ENCODE data around the gene PAPPA.

Gene PAPPA

DNA sequence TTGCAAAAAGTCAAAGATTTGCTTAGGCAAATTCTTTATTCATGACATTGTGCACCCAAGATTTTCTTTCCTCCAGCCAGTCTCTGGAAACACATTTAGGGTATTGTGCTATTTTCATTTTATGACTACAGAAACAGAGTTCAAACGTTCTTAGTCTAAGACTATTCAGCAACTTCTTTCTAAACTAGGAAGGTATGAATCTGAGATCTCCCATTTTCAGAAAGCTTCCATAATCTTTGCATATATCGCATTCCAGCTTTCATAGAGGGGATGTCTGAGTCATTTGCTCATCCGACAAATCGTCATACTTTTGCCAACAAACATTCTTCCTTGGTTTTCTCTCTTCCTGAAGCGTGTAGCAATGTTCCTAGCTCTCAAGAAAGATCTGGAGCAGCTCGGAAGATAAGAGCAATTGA lies 1.6 kb upstream of the PAPPA start:
- DNase-seq (ENCODE audit: low read depth): peak; percentile 82

DNA sequence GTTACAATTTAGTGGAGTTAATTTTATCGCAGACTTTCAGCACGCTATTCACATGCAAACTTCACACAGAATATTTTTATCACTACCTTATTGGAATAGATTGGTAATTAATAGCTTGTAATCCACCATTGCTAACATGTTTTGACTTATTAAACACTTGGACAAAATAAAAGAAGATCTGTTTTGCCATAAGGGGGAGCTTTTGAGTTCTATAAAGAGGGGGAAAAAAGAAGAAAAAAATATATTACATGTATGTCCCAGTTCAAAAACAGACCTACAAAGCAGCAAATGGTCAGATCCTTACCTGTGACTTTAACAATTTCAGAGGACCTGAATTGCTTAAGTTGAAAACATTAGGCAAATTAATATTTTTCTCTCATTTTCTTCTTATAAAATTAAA lies 1.2 kb upstream of the PAPPA start:
- DNase-seq (ENCODE audit: low read depth): no peak

DNA sequence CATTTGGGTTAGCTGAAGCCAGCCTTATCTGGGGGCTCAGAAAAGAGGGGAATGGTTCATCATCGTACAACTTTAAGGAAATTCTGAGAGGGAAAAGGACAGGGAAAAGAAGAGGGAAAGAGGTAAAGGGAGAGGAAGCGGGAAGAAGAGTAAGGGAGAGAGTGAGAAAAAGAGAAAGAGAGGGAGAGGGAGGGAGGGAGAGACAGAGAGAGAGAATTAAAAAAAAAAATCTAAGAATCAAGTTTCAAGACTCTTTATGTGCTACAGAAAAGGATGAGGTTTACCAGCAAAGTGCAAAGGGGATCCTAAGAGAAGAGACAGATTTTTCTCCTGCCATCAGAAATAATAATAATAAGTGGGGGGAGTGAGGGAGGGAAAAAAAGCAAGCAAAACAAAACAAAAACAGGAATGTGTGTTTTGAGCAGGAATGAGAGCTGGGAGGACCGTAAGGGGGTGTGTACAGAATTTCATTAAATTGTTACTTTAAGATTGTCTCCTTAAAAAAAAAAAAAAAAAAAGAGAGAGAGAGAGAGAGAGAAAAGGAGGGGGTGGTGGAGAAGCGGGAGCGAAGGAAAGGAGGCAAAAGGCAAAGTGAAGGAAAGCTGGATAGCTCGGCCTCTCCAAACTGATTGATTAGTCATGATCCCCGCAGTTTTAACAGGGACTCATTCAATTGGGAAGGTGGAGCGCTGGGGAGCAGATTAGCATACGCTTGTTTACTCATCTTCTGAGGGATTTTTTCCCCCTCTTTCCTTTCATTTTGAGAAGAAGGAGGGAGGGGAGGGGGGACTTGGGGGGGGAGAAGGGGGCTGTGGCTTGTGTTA lies 438 bp upstream of the PAPPA start:
- DNase-seq (ENCODE audit: low read depth): no peak

DNA sequence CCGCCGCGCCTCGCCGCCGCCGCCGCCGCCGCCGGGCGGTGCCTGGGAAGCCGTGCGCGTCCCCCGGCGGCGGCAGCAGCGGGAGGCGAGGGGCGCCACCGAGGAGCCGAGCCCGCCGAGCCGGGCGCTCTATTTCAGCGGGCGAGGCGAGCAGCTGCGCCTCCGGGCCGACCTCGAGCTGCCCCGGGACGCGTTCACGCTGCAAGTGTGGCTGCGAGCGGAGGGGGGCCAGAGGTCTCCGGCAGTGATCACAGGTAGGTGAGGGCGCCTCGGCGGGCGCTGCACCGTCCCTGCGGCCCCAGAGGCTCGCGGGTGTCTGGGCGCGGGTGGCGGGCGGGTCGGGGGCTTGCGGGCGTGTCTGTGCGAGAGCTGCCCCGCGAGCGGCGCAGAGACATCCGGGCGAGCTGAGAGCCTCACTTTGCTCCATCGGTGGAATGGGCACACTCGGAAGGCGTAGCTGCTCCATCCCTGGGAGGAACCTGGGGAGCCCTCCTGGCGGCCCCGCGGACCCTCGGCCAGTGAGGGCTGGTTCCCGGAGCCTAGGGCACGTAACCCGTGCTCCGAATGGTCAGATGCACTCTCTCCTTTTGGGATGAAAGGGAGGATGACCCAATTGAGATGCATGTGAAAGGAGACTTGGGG lies 864 bp downstream of the PAPPA start:
- DNase-seq (ENCODE audit: low read depth): no peak

DNA sequence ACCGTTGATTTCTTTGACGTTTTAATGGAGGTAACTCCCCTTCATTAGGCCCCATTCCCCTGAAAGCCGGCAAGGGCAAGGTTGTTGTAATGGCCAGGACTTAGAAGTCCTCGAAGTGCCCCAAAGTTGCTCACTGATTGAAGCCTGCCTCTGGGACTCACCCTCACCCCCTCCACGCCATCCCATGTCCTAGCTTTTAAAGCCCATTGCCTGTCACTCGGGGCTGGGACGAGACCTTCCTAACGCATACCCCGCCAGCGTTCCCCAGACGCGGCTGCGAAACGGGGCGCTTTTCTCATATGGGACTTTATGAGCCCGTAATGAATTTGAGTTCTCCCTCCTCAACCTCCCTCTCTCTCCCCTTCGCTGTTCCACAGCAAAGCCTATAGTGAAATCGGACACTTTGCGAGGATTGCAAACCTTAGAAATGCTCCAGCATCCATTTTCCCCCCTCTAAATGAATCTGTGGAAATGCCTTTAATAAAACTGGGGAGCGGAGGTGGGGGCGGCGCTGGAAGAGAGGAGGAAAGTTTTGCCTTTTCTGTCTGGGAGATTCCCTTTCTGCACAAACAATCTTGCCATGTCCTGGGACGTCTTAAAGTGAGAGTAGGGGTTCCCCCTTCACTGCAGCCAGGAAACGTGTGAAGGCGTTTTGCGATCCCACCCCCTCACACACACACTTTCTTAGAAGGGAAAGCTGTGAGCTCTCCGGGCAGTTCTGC lies 1.5 kb downstream of the PAPPA start:
- DNase-seq (ENCODE audit: low read depth): no peak

DNA sequence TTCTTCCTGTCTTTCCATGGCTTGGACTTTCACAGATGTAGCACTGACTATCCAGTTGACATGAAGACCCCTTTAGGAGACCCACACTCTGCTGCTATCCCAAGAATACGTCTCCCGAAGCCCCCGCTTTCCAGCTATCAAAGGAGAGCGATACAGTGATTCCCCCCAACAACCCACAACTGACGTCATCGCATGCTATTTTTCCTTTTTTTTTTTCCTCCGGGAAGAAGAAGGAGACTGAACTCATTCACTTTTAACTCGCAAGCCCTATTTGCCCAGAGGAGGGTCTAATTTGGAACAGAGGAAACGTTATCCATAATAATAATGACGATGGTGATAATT lies 2.1 kb downstream of the PAPPA start:
- DNase-seq (ENCODE audit: low read depth): no peak

DNA sequence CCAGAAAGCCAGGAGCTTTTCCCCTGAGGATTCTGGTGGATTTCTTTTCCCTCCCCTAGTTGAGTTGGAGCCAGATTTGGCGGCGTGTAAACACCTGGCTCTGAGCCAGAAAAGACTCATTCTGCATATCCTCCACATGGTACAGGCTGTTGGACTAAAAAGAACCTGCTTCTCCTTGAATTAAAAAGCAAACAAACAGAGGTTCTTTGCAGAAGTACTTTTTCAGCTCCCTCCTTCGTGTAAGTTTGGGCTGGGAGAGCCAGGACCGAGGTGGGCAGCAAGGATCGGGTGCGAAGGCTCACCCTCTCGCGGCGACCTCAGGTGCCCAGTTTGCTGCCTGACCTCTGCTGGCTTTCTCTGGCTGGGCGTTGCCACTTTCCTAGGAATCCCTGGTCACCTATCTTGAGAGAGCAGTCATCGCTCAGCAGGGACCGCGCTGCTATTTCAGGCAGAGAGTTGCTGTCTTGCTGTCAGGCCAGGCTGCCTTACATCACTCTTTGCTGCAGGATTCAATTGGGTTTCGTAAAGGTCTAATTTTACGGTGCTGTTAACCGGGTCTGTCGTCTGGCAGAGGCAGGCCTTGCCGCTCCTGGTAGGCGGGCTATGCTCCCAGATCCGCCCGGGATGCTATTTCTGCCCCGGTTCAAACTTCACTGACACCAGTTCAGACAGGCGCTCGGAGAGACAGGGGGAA lies 3.2 kb downstream of the PAPPA start:
- DNase-seq (ENCODE audit: low read depth): no peak

DNA sequence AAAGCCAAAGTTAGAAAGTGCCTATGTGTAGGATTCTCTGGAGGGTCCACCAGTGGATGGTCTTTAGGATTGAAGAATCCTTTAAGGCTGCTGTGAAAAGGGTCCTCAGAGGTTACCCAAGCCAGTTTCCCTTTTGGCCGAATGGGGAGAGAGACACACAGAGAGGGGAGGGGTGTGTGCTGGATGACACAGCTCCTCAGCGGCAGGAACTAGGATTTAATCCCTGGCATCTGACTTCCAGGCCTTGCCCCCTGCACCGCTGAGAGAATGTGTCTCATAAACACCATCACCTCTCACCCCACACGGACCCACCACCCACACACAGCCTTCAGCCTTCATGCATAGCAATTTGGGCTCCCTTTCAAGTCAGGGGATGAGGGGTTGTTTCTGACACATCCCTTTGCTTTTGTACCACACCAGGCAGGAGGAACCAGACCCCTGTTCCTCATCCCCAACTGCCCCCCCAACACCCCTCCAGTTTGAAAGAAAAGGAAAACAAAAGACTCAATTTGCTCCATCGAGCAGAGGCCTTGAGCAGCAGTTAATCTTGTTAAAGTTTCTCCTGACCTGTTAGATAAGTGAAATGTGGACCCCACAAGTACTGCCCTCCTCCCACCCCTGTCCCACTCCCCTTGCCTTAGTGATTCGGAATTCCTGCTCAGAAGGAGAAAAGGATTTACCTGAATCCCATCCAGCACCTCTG lies 4.0 kb downstream of the PAPPA start:
- no peak for DNase-seq (ENCODE audit: low read depth)

DNA sequence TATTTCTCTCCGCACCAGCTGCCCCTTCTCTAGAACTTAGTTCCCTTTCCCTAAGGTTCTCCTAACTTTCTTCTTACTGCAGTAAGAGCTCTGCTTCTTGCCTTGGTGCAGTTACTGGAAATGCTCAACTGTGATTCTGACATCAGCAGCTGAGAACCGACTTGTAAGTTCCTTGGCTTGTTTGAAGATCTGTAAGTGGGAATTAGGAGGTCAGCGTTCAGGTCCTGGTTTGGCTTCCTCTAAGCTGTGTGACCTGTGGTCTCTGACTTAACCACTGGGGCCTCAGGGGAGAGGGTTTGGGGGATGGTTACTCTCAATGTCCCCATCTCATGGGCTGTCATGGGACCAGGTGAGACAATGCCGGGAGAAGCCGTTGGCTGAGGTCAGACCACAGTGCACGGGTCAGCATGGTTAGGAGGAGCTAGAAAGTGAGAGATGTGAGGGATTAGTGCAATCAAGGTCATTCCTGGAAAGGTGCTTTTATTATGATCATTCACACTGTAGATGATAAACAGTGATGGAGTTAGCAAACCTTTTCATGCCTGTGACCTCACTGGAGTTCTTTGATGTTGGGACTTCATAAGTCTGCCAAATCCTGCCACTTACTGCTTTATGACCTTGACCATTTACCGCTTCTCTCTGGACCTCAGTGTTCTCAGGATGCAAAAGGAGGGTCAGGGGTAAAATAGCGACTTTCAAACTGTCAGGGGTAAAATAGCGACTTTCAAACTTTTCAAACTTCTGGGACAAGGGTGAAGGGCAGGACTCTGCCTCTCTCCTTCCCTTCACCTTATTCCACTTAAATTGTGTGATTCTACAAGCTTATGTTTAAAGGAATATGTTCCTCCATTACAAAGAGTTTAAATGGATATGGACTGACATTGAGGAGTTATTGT lies 7.3 kb downstream of the PAPPA start:
- DNase-seq (ENCODE audit: low read depth): no peak

DNA sequence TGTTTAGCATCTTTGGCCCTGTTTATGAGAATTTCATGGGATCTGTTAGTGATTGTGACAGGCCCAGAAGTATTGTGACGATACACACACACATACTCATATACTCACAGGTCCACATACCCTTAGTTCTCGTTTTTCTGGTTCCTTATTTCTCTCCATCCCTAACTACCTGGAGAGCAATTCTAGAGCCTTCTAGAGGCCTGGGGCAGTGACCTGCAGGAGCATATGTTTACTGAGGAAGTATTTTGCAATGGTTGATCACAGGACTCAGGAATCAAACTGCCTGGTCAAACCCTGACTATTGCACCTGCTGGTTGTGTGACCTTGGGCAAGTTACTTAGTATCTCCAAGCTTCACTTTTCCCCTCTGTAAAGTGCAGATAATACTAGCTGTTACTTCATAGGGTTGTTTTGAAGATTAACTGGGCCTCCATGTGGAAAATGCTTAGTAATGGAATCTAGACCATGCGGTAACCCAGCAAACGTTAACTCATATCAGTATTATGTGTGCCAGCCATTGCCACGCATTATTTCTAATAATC lies 8.7 kb downstream of the PAPPA start:
- DNase-seq (ENCODE audit: low read depth): no peak

DNA sequence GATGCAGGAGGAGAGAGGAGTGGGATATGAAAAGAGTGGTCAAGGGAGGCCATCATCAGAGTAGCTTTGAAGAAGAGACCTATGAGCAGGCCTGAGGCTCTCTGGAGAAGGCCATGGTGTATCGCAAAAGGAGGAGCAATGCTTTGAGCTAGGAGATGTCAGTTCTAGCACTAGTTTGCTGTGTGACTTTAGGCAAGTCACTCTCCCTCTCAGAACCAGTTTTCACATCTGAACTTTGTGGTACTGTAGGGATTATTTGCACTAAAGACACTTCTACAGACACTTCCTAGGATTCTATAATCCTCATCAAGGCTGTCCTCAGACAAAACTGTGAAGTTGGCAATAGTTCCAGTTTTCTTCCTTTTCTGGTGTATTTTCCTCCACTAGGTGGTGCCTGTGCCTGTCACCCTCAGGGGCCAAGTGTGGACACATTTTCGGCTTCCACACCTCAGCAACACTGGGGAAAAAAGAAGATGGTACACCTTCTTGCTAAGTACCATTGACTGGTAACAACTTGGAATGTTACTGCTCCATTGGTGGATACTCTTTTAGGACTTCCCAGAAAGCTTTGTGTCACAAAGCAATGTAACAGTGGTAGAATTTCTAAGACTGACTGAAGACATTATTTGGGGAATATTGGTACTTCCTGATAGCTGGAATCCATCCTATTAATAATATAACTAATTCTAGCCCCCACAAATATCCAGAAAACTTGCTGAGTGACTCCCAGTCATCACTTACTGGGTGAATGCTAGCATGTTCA lies 9.9 kb downstream of the PAPPA start:
- no peak for DNase-seq (ENCODE audit: low read depth)

DNA sequence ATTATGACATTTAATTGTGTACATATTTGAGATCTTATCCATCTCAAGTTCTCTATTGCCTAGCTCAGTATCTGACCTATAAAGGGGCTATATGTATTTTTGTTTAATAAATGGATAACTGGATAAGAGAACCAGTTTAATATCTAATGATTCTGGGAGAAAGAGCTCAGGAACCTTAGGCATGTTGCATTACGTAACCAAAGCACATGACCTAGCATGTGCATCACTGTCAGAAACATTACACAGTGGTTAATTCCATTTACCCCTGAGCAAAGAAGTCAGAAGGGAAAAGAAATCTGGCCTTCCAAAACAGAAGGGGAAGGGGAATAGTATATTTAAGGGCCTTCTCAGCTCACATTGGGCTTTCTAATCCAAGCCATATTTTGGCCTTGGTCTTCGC lies 12.3 kb downstream of the PAPPA start:
- no peak for DNase-seq (ENCODE audit: low read depth)

DNA sequence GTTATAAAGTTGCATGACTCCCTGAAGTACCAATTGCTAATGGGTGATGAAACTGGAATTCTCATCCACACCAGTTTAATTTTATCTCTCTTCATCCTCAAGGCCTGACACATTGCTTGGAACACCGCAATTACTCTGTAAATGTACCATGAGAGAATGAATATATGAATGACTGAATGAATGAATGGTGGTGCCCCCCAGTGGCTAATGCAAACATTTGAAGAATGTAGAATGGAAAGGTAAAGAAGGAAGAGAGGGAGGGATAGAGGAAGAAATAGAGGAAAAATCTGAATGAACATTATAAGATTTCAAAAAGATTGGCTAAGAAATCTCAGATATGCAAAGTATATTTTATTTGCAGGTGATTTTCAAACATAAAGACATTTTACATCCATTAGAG lies 13.1 kb downstream of the PAPPA start:
- DNase-seq (ENCODE audit: low read depth): no peak

DNA sequence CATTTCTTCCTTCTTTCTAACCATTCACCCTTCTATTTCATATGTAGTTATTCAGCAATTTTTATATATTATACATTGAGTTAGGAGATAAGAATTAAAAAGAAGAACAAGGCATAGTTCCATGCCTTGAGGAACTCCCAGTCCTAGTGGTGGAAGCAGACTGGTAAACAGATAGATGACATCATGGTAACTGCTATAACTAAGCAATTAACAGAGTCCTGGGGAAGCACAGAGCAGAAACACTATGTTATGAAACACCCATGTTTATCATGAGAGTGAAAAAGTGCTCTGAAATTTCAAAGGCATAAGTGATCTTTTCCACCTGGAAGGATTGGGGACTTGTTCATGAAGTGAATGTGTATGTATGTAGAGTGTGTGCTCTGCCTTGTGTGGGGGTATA lies 14.6 kb downstream of the PAPPA start:
- no peak for DNase-seq (ENCODE audit: low read depth)

DNA sequence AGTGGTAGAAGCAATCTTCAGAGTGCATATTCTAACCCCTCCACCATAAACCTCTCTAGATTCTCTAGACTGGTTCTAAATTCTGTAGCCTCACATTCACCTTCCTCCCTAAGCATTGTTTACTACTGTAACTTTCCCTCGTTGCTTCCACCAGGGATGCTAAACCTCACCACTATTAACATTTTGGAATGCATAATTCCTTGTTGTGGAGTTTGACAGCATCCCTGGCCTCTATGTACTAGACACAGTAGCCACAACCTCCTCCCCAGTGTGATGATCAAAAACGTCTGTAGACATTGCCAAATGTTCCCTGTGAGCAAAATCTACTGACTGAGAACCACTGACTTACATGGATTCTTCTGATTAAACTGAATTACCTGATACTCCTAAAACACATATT lies 18.6 kb downstream of the PAPPA start:
- DNase-seq (ENCODE audit: low read depth): no peak

DNA sequence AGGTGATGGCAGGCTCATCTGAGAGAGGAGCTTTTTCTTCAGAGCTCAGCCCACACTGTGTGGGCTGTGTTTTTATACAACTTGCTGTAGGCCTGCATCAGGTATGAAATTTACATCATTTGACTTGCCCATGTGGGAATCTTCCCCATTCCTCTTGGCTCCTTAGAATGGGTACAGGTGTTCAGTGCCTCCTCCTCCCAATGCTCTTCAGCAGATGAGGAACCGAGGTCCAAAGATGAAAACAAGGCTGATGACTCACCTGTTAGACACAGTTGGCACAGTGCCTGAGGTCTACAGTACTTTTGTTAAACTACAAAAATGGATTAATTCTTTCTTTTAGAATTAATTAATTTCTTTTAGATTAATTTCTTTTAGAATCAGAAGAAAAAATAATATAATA lies 20.8 kb downstream of the PAPPA start:
- DNase-seq (ENCODE audit: low read depth): no peak

DNA sequence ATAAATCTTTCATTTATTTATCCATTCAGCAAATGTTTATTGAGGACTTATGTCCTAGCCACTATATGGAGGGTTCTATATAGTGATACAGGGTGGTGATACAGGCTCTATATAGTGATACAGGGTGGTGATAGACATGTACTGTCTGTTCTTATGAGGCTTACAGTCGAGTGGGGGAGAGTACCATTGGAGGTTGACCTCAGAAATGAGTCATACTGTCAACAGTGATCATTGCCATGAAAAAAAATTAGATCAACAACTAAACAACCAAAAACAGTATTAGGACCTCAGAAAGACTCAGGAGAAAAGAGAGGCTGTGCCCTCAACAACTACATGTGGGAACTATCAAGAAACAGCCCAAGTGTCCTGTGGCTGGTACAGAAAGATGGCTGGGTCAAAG lies 22.0 kb downstream of the PAPPA start:
- no peak for DNase-seq (ENCODE audit: low read depth)

DNA sequence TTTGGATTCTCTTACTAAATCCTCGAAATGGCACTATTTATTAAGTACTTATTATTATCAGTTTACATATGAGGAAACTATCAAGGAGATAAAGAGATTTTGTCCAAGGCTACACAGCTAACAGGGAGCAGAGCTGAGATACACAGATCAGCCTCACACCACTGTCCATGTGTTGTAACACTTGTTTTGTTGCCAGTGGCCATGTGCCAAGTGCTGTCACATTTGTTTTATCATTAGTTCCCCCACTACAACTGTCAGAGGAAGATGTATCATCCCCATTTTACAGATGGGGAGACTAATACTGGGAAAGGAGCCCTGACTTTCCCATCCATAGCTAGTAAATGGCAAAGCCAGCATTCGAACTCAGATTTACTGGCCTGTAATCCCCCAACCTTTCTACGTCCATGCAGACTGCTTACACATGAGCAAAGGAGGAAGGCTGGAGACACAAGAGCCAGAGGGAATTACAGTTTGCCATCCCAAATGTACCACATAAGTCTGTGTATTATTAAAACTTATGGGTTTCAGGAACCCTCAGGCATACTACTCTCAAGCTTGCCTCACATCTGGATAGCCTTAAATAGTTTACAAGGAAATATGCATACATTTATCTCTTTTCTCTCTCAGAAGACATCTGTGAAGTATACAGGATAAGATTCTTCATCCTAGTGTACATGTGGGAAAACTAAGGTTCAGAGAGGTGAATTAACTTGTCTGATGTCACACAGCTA lies 25.1 kb downstream of the PAPPA start:
- no peak for DNase-seq (ENCODE audit: low read depth)

DNA sequence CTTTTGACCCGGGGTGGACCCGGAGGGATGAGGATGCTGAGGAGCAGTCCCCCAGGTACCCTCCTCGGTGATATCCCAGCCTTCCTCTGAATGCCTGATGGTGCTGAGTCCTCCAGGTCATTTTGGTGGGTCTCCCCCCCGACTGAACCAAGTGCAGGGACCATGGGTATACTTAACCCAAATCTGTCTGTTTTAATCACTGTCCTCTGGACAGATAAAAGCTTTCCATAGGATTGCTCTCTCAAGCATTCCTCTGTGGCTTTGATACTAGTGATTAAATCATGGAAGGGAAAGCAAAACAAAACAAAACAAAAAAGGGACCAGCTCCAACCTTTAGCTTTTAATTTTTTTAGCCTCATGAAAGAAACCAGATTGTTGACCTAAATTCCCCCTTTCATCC lies 26.0 kb downstream of the PAPPA start:
- no peak for DNase-seq (ENCODE audit: low read depth)
